Smooth muscle cell (in vitro differentiated cells): ENCODE results near the gene PDZD7. TPM values are rescaled to one million over a fixed set of nuclear protein-coding genes. Genes with fewer than 3 reads are reported as not detected.

Experiments used
- DNase-seq: peaks from one replicate; lab custom pipeline; 2025; ENCODE audit not compliant: unreplicated experiment; lab: John Stamatoyannopoulos, UW
- H2AFZ ChIP-seq: fragments of 200-600 bp; sonication (generic); 2 replicates; pipeline ENCODE4 v1.6.0; 2016; ENCODE audit warnings: antibody characterized with exemption, low read depth, mild to moderate bottlenecking
- H3F3A ChIP-seq: fragments of 200-600 bp; sonication (generic); 2 replicates; pipeline ENCODE4 v1.6.0; 2017; ENCODE audit warnings: antibody characterized with exemption, low read depth
- H3K27ac ChIP-seq: fragments of 200-600 bp; sonication (generic); 2 replicates; pipeline ENCODE4 v1.5.1; 2016; ENCODE audit warnings: low read depth, mild to moderate bottlenecking
- H3K27me3 ChIP-seq: fragments of 200-600 bp; sonication (generic); 2 replicates; pipeline ENCODE4 v1.6.1; 2016; ENCODE audit warnings: low read depth, mild to moderate bottlenecking
- H3K36me3 ChIP-seq: fragments of 200-600 bp; sonication (generic); 2 replicates; pipeline ENCODE4 v1.5.1; 2016; ENCODE audit warnings: low read depth
- H3K4me1 ChIP-seq: fragments of 200-600 bp; sonication (generic); 2 replicates; pipeline ENCODE4 v1.5.1; 2016; ENCODE audit warnings: low read depth
- H3K4me2 ChIP-seq: fragments of 200-600 bp; sonication (generic); 2 replicates; pipeline ENCODE4 v1.6.0; 2016; ENCODE audit warnings: mild to moderate bottlenecking
- H3K4me3 ChIP-seq: fragments of 200-600 bp; sonication (generic); 2 replicates; pipeline ENCODE4 v1.5.1; 2016; ENCODE audit warnings: mild to moderate bottlenecking
- H3K79me2 ChIP-seq: fragments of 200-600 bp; sonication (generic); 2 replicates; pipeline ENCODE4 v1.6.0; 2016; ENCODE audit warnings: low read depth, mild to moderate bottlenecking
- H3K9ac ChIP-seq: fragments of 200-600 bp; sonication (generic); 2 replicates; pipeline ENCODE4 v1.6.0; 2016; ENCODE audit warnings: low read depth
- H3K9me3 ChIP-seq: fragments of 200-600 bp; sonication (generic); replicated peaks from 2 replicates; pipeline ENCODE4 v1.5.1; 2016; ENCODE audit warnings: low read depth
- H4K20me1 ChIP-seq: fragments of 200-600 bp; sonication (generic); 2 replicates; pipeline ENCODE4 v1.6.0; 2016; ENCODE audit warnings: low read depth
- WGBS: methylation state at CpG from one replicate; pipeline ENCODE4 v1.1.7; 2016; ENCODE audit warnings: low lambda C conversion rate; 5-methylcytosine and 5-hydroxymethylcytosine counted together
- polyA plus RNA-seq: library from polyadenylated mRNA; unstranded; fragments of >200 nt; fragmentation: Nextera tagmentation; extraction: Ambion mirVana; gene quantifications from 2 replicates; pipeline ENCODE4 v1.2.1, GENCODE V29; 2016
- total RNA-seq: library from RNA; depleted of rRNA; stranded (reverse); fragments of >200 nt; gene quantifications from 2 replicates; pipeline ENCODE4 v1.2.3, GENCODE V29; 2014
- TF ChIP-seq, protein P1 (sequence below): fragments of 200-600 bp; sonication (generic); IDR thresholded peaks from 2 replicates; pipeline ENCODE4 v1.5.1; 2017; ENCODE audit warnings: borderline replicate concordance, mild to moderate bottlenecking, antibody characterized with exemption; ENCODE audit not compliant: insufficient read depth, poor library complexity, severe bottlenecking

The PDZD7 gene
- total and polyA plus RNA-seq, 2 experiments from 2014 or later, result 0.93 to 2.0 TPM

DNA sequence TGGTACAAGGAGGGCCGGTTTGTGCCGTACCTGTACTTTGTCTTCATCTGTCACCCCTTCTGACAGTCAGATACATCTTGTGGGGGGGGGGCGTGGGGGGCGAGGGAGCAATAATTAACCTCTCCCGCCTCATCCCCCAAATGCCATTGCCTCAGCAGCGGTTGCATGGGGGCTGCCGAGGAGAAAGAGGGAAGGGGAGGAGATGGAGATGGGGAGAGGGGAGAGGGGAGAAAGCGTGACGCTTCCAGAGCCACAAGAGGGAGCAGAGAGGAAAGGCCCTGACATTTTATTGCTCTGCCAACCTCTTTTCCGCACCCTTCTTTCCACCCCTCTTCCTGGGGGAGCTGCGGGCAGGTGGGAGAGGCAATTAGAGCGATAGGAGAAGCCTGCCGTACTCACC, 42.7 kb upstream of the PDZD7 start:
- Histone ChIP-seq H2AFZ (no peak overlapping the region), H3K9me3 (no peaks in the 10 kb centered on the region), H3K36me3 (no peaks in the 10 kb centered on the region), H3K27ac (no peak overlapping the region), H3F3A (no peaks in the 10 kb centered on the region), H3K4me2 (no peak overlapping the region), H3K4me3 (no peak overlapping the region), H3K9ac (no peak overlapping the region), H3K4me1 (peaks cover 3% of the 10 kb centered on the region), H3K27me3 (peaks cover 53% of the 10 kb centered on the region), H3K79me2 (no peaks in the 10 kb centered on the region), H4K20me1 (no peaks in the 10 kb centered on the region)
- TF ChIP-seq, protein P1, sequence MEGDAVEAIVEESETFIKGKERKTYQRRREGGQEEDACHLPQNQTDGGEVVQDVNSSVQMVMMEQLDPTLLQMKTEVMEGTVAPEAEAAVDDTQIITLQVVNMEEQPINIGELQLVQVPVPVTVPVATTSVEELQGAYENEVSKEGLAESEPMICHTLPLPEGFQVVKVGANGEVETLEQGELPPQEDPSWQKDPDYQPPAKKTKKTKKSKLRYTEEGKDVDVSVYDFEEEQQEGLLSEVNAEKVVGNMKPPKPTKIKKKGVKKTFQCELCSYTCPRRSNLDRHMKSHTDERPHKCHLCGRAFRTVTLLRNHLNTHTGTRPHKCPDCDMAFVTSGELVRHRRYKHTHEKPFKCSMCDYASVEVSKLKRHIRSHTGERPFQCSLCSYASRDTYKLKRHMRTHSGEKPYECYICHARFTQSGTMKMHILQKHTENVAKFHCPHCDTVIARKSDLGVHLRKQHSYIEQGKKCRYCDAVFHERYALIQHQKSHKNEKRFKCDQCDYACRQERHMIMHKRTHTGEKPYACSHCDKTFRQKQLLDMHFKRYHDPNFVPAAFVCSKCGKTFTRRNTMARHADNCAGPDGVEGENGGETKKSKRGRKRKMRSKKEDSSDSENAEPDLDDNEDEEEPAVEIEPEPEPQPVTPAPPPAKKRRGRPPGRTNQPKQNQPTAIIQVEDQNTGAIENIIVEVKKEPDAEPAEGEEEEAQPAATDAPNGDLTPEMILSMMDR, result no peak
- no peak for DNase-seq
- WGBS, result 16% methylated on average over 12 of the region's 13 CpGs

- 78% methylated on average over 9 of the region's 9 CpGs for WGBS
- no peak overlapping the region for H2AFZ ChIP-seq
- H3F3A ChIP-seq, result no peaks in the 10 kb centered on the region
- H3K36me3 ChIP-seq, result no peaks in the 10 kb centered on the region
- H3K27ac ChIP-seq, result no peak overlapping the region
- no peak overlapping the region for H3K9ac ChIP-seq
- H3K4me3 ChIP-seq, result no peak overlapping the region
- H3K4me1 ChIP-seq, result peaks cover 3% of the 10 kb centered on the region
- no peaks in the 10 kb centered on the region for H4K20me1 ChIP-seq
- H3K27me3 ChIP-seq, result peaks cover 50% of the 10 kb centered on the region
- DNase-seq, result no peak
- no peak overlapping the region for H3K4me2 ChIP-seq
- no peaks in the 10 kb centered on the region for H3K79me2 ChIP-seq
- TF ChIP-seq, protein P1, result no peak
- H3K9me3 ChIP-seq, result no peaks in the 10 kb centered on the region
These were observed 42.0 kb upstream of the PDZD7 start for GRCh38 chr10:101072923-101073322.

- no peak overlapping the region for H3K9ac ChIP-seq
- H3K27ac ChIP-seq, result no peak overlapping the region
- no peak overlapping the region for H3K4me3 ChIP-seq
- TF ChIP-seq, protein P1, result no peak
- no peaks in the 10 kb centered on the region for H3K36me3 ChIP-seq
- H3K27me3 ChIP-seq, result peaks cover 48% of the 10 kb centered on the region
- H4K20me1 ChIP-seq, result no peaks in the 10 kb centered on the region
- H3F3A ChIP-seq, result peaks cover 3% of the 10 kb centered on the region
- no peak overlapping the region for H2AFZ ChIP-seq
- 67% methylated on average over 7 of the region's 7 CpGs for WGBS
- H3K4me1 ChIP-seq, result peaks cover 8% of the 10 kb centered on the region
- H3K9me3 ChIP-seq, result no peaks in the 10 kb centered on the region
- H3K79me2 ChIP-seq, result no peaks in the 10 kb centered on the region
- DNase-seq, result no peak
- H3K4me2 ChIP-seq, result no peak overlapping the region
These were observed 41.0 kb upstream of the PDZD7 start for GRCh38 chr10:101071885-101072433.

GRCh38 chr10:101071267-101071884, 40.4 kb upstream of the PDZD7 start:
- WGBS, result 70% methylated on average over 6 of the region's 6 CpGs

More at GRCh38 chr10:101071267-101071884, 40.4 kb upstream of the PDZD7 start:
- no peak overlapping the region for H3K9ac ChIP-seq
- no peak overlapping the region for H3K4me2 ChIP-seq
- no peak overlapping the region for H2AFZ ChIP-seq
- H3K4me1 ChIP-seq, result peaks cover 14% of the 10 kb centered on the region
- no peaks in the 10 kb centered on the region for H3K9me3 ChIP-seq
- H4K20me1 ChIP-seq, result no peaks in the 10 kb centered on the region
- peaks cover 3% of the 10 kb centered on the region for H3F3A ChIP-seq
- H3K27ac ChIP-seq, result no peak overlapping the region
- peaks cover 42% of the 10 kb centered on the region for H3K27me3 ChIP-seq
- H3K36me3 ChIP-seq, result no peaks in the 10 kb centered on the region
- H3K79me2 ChIP-seq, result no peaks in the 10 kb centered on the region
- TF ChIP-seq, protein P1, result no peak
- DNase-seq, result no peak
- no peak overlapping the region for H3K4me3 ChIP-seq
